HG02798 (cell line): ENCODE measurements around the gene NUP50.

Experiments
- ATAC-seq: cut with Tn5 transposase; IDR thresholded peaks from one replicate; pipeline ENCODE4 v1.9.1; 2021; ENCODE audit warnings: mild to moderate bottlenecking; ENCODE audit not compliant: unreplicated experiment, poor library complexity

The NUP50 gene

GRCh38 chr22:45157907-45158306, 5.8 kb upstream of the NUP50 start:
- ATAC-seq, result no peak

- no peak for ATAC-seq
These were observed 3.9 kb upstream of the NUP50 start for GRCh38 chr22:45159652-45160462.

GRCh38 chr22:45162531-45162930, 1.2 kb upstream of the NUP50 start:
- no peak for ATAC-seq

GRCh38 chr22:45163099-45163450, 650 bp upstream of the NUP50 start:
- ATAC-seq, result no peak

- ATAC-seq, result peak; percentile 22
These were observed 754 bp downstream of the NUP50 start for GRCh38 chr22:45164270-45165088.

- no peak for ATAC-seq
These were observed 3.2 kb downstream of the NUP50 start for GRCh38 chr22:45166932-45167331.

- no peak for ATAC-seq
These were observed 6.1 kb downstream of the NUP50 start for GRCh38 chr22:45169591-45170466.

- no peak for ATAC-seq
These were observed 8.1 kb downstream of the NUP50 start for GRCh38 chr22:45171830-45172229.

- ATAC-seq, result no peak
These were observed 9.3 kb downstream of the NUP50 start for GRCh38 chr22:45172881-45173585.

- no peak for ATAC-seq
These were observed 15.7 kb downstream of the NUP50 start for GRCh38 chr22:45179276-45180049.

GRCh38 chr22:45180146-45180679, 16.5 kb downstream of the NUP50 start:
- ATAC-seq, result no peak

GRCh38 chr22:45181240-45181639, 17.5 kb downstream of the NUP50 start:
- no peak for ATAC-seq

- ATAC-seq, result no peak
These were observed 18.0 kb downstream of the NUP50 start for GRCh38 chr22:45181766-45182165.

GRCh38 chr22:45183974-45184373, 20.2 kb downstream of the NUP50 start:
- ATAC-seq, result no peak

GRCh38 chr22:45185718-45186514, 22.2 kb downstream of the NUP50 start:
- ATAC-seq, result no peak

- ATAC-seq, result no peak
These were observed 24.2 kb downstream of the NUP50 start for GRCh38 chr22:45187891-45188290.

GRCh38 chr22:45188779-45189178, 25.1 kb downstream of the NUP50 start:
- ATAC-seq, result no peak

GRCh38 chr22:45190202-45190872, 26.6 kb downstream of the NUP50 start:
- no peak for ATAC-seq
